SU-DHL-6 (cell line): Measurements from ENCODE around the gene NCDN.

Experiments
- H2AFZ ChIP-seq: fragments of 200-600 bp; sonication (generic); 2 replicates; pipeline ENCODE4 v1.6.1; 2014; ENCODE audit warnings: low read depth, mild to moderate bottlenecking, moderate library complexity, mixed read lengths, antibody characterized with exemption, low read length; ENCODE audit not compliant: severe bottlenecking
- H3F3A ChIP-seq: fragments of 200-600 bp; shearing (Covaris generic); 2 replicates; pipeline ENCODE4 v1.6.0; 2016; ENCODE audit warnings: antibody characterized with exemption, mild to moderate bottlenecking; ENCODE audit not compliant: insufficient read depth
- H3K27ac ChIP-seq: fragments of 200-600 bp; sonication (generic); 2 replicates; pipeline ENCODE4 v1.5.1; 2016; ENCODE audit warnings: low read depth, mild to moderate bottlenecking, low read length, moderate library complexity, mixed read lengths
- H3K27me3 ChIP-seq: fragments of 200-600 bp; sonication (generic), shearing (Covaris generic); 2 replicates; pipeline ENCODE4 v1.6.0; 2014; ENCODE audit warnings: mild to moderate bottlenecking, low read length
- H3K36me3 ChIP-seq: fragments of 200-600 bp; sonication (generic); 2 replicates; pipeline ENCODE4 v1.6.1; 2014; ENCODE audit warnings: mild to moderate bottlenecking, low read length, mixed read lengths
- H3K4me2 ChIP-seq: fragments of 300-600, 200-600 bp; shearing (Covaris generic), sonication (generic); 2 replicates; pipeline ENCODE4 v1.6.0; 2014; ENCODE audit warnings: low read length, low read depth, mild to moderate bottlenecking; ENCODE audit not compliant: poor library complexity, severe bottlenecking
- H3K4me3 ChIP-seq: fragments of 200-600 bp; sonication (generic); 2 replicates; pipeline ENCODE4 v1.5.1; 2014; ENCODE audit warnings: antibody characterized with exemption, low read length, mild to moderate bottlenecking, mixed read lengths; ENCODE audit not compliant: insufficient read depth, poor library complexity, severe bottlenecking
- H3K79me2 ChIP-seq: fragments of 200-600 bp; sonication (generic); 2 replicates; pipeline ENCODE4 v1.6.1; 2014; ENCODE audit warnings: mild to moderate bottlenecking, low read length, moderate library complexity; ENCODE audit not compliant: insufficient read depth
- H3K9ac ChIP-seq: fragments of 200-600 bp; sonication (generic); 2 replicates; pipeline ENCODE4 v1.7.0; 2014; ENCODE audit warnings: mild to moderate bottlenecking, low read length
- H3K9me2 ChIP-seq: fragments of 200-600 bp; sonication (generic); replicated peaks from 2 replicates; pipeline ENCODE4 v1.6.1; 2014; ENCODE audit warnings: low read length; ENCODE audit not compliant: insufficient read depth
- H3K9me3 ChIP-seq: fragments of 200-600 bp; sonication (generic); 2 replicates; pipeline ENCODE4 v1.6.1; 2014; ENCODE audit warnings: low read length, mixed read lengths; ENCODE audit not compliant: insufficient read depth
- H4K20me1 ChIP-seq: fragments of 200-600 bp; sonication (generic); 2 replicates; pipeline ENCODE4 v1.6.1; 2014; ENCODE audit warnings: low read depth, mild to moderate bottlenecking, antibody characterized with exemption, low read length, moderate library complexity, mixed read lengths
- CTCF ChIP-seq: fragments of 200-600 bp; sonication (generic); IDR thresholded peaks from one replicate; pipeline ENCODE4 v1.5.1; 2017; ENCODE audit warnings: antibody characterized with exemption, mild to moderate bottlenecking, low read length, moderate library complexity; ENCODE audit not compliant: insufficient read depth, poor library complexity, severe bottlenecking
- EZH2phosphoT487 ChIP-seq: fragments of 200-600 bp; sonication (generic), shearing (Covaris generic); conservative IDR thresholded peaks from 2 replicates; pipeline ENCODE4 v1.6.1; 2018; ENCODE audit warnings: mild to moderate bottlenecking, antibody characterized with exemption, low read length, moderate library complexity, mixed read lengths

NCDN gene

GRCh38 chr1:35511305-35511704 is 46.3 kb upstream of the NCDN start:
- Histone ChIP-seq H3K9me3 (no peaks in the 10 kb centered on the region), H4K20me1 (no peaks in the 10 kb centered on the region; the same call in 1 of the 2 replicates)

GRCh38 chr1:35518183-35518582 is 39.4 kb upstream of the NCDN start:
- Histone ChIP-seq H3K9me3 (no peaks in the 10 kb centered on the region; the same call in 1 of the 2 replicates), H3K4me3 (no peak overlapping the region), H3K9me2 (no peaks in the 10 kb centered on the region), H3K79me2 (peaks cover 38% of the 10 kb centered on the region), H3K27me3 (no peaks in the 10 kb centered on the region), H3K36me3 (no peaks in the 10 kb centered on the region), H3K4me2 (no peak overlapping the region), H3K9ac (no peak overlapping the region), H4K20me1 (no peaks in the 10 kb centered on the region), H2AFZ (no peak overlapping the region), H3F3A (0 out of 2 replicates have a peak, but pooled peaks cover 2% of the 10 kb centered on the region), H3K27ac (no peak overlapping the region)
- no peak for TF ChIP-seq CTCF
- no peak for TF ChIP-seq EZH2phosphoT487

More at GRCh38 chr1:35511305-35511704, 46.3 kb upstream of the NCDN start:
- H3F3A ChIP-seq: no peaks in the 10 kb centered on the region
- no peak overlapping the region for H3K9ac ChIP-seq
- no peaks in the 10 kb centered on the region for H3K9me2 ChIP-seq
- TF ChIP-seq CTCF (no peak), EZH2phosphoT487 (no peak)
- no peaks in the 10 kb centered on the region for H3K36me3 ChIP-seq
- H3K27me3 ChIP-seq: no peaks in the 10 kb centered on the region
- H3K79me2 ChIP-seq: peaks cover 21% of the 10 kb centered on the region; the same call in 1 of the 2 replicates
- H2AFZ ChIP-seq: no peak overlapping the region
- H3K4me2 ChIP-seq: no peak overlapping the region
- no peak overlapping the region for H3K4me3 ChIP-seq
- no peak overlapping the region for H3K27ac ChIP-seq

- Histone ChIP-seq H3K27ac (no peak overlapping the region), H3K27me3 (no peaks in the 10 kb centered on the region), H3K9me3 (no peaks in the 10 kb centered on the region; the same call in 1 of the 2 replicates), H3K4me3 (no peak overlapping the region), H3K36me3 (no peaks in the 10 kb centered on the region), H3K4me2 (no peak overlapping the region), H2AFZ (no peak overlapping the region), H3F3A (0 out of 2 replicates have a peak, but pooled peaks cover 2% of the 10 kb centered on the region), H4K20me1 (no peaks in the 10 kb centered on the region), H3K79me2 (peaks cover 26% of the 10 kb centered on the region), H3K9me2 (no peaks in the 10 kb centered on the region), H3K9ac (no peak overlapping the region)
- TF ChIP-seq CTCF: no peak
- TF ChIP-seq EZH2phosphoT487: no peak
These were observed 38.2 kb upstream of the NCDN start for GRCh38 chr1:35519432-35519831.
